ENCODE measurements around the gene SLC38A8.

SLC38A8 gene

GRCh38 chr16:84052071-84052622, 9.6 kb upstream of the SLC38A8 start:
- no peak for DNase-seq (ENCODE audit: low read depth in 2 of 2)
- TF ChIP-seq, protein P1, sequence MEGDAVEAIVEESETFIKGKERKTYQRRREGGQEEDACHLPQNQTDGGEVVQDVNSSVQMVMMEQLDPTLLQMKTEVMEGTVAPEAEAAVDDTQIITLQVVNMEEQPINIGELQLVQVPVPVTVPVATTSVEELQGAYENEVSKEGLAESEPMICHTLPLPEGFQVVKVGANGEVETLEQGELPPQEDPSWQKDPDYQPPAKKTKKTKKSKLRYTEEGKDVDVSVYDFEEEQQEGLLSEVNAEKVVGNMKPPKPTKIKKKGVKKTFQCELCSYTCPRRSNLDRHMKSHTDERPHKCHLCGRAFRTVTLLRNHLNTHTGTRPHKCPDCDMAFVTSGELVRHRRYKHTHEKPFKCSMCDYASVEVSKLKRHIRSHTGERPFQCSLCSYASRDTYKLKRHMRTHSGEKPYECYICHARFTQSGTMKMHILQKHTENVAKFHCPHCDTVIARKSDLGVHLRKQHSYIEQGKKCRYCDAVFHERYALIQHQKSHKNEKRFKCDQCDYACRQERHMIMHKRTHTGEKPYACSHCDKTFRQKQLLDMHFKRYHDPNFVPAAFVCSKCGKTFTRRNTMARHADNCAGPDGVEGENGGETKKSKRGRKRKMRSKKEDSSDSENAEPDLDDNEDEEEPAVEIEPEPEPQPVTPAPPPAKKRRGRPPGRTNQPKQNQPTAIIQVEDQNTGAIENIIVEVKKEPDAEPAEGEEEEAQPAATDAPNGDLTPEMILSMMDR (IDR thresholded peaks at IDR 0.05; ENCODE audit: low read depth, low read length): no peak
- H3K4me3 ChIP-seq (replicated peaks in 1 of 2; ENCODE audit: low read depth in 2 of 2, low read length in 2 of 2): no peak overlapping the region

- TF ChIP-seq, protein P1 (IDR thresholded peaks at IDR 0.05; ENCODE audit: low read depth, low read length): no peak
- DNase-seq (ENCODE audit: low read depth in 2 of 2): no peak
- no peak overlapping the region for H3K4me3 ChIP-seq (replicated peaks in 1 of 2; ENCODE audit: low read depth in 2 of 2, low read length in 2 of 2)
Measured at GRCh38 chr16:84050316-84050715, 7.7 kb upstream of the SLC38A8 start.

DNA sequence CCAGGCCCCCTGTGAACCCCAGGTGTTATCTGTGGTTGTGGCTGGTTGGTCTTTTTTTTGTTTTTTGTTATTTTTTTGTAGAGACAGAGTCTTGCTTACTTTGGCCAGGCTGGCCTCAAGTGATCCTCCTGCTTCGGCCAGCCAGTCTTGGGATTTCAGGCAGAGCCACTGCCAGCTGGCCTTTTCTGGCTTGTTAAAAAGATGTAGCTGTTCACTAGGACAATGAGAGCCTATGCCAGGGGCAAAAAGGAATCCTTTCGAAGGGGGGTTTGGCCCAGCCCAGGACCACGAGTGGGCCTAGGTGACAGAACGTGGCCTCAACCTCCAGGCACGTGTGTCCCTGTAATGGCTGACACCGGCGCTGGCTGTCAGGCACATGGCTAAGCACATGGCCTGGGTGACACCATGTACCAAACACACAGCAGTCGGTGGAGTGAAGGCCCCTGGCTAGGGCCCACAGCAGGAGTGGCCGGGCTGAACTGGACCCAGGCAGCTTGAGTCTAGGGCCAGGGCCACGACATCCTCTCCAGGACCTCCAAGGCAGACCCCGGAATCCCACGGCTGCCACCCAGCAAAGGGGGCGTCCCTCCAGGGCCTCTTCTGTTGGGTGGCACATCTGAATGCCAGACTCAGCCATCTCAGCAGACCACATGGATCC, 6.9 kb upstream of the SLC38A8 start:
- DNase-seq (ENCODE audit: low read depth in 2 of 2): no peak
- TF ChIP-seq, protein P1 (IDR thresholded peaks at IDR 0.05; ENCODE audit: low read depth, low read length): no peak
- no peak overlapping the region for H3K4me3 ChIP-seq (replicated peaks in 1 of 2; ENCODE audit: low read depth in 2 of 2, low read length in 2 of 2)

GRCh38 chr16:84048871-84049270, 6.3 kb upstream of the SLC38A8 start:
- no peak overlapping the region for H3K4me3 ChIP-seq (replicated peaks in 1 of 2; ENCODE audit: low read depth in 2 of 2, low read length in 2 of 2)

GRCh38 chr16:84048270-84048669, 5.7 kb upstream of the SLC38A8 start:
- no peak overlapping the region for H3K4me3 ChIP-seq (replicated peaks in 1 of 2; ENCODE audit: low read depth in 2 of 2, low read length in 2 of 2)
- TF ChIP-seq, protein P1 (IDR thresholded peaks at IDR 0.05; ENCODE audit: low read depth, low read length): no peak
- no peak for DNase-seq (ENCODE audit: low read depth in 2 of 2)

More at GRCh38 chr16:84048871-84049270, 6.3 kb upstream of the SLC38A8 start:
- DNase-seq (ENCODE audit: low read depth in 2 of 2): no peak
- TF ChIP-seq, protein P1 (IDR thresholded peaks at IDR 0.05; ENCODE audit: low read depth, low read length): no peak

DNA sequence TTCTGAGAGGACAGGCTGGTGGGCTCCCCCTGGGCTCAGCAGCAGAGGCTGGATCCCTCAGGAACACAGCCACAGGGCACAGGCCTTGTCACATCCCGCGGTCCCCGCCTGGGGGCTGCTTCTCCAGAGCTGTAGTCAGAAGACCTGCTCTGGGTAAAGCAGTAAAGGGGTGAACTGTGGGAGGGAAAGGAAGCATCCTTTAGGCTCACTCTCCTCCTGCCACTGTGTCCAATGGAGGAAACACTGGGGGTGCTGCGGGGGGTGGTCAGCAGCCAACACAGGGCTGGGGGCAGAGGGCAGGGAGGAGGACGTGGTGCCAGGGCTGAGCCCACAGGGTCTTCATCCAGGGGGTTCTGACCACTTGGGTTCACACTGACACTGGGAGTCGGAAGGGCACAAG, 5.0 kb upstream of the SLC38A8 start:
- H3K4me3 ChIP-seq (replicated peaks in 1 of 2; ENCODE audit: low read depth in 2 of 2, low read length in 2 of 2): no peak overlapping the region
- TF ChIP-seq, protein P1 (IDR thresholded peaks at IDR 0.05; ENCODE audit: low read depth, low read length): no peak
- no peak for DNase-seq (ENCODE audit: low read depth in 2 of 2)
